Transverse colon (tissue), 3 donors: Measurements from ENCODE around the gene LMO1.

Source experiments
- CTCF ChIP-seq, 5 experiments: fragments of 200-600 bp in 3 of 5; fragments of 450-650 bp in 2 of 5; sonication (generic) in 3 of 5; IDR thresholded peaks; 1 replicate in 2 of 5; 2 replicates in 3 of 5; pipeline ENCODE4 v1.5.1; 2016 to 2017; ENCODE audit warnings: antibody characterized with exemption in 5 of 5, inconsistent platforms in 3 of 5, mild to moderate bottlenecking in 2 of 5, moderate library complexity in 1 of 5
- POLR2A ChIP-seq: fragments of 450-650 bp; IDR thresholded peaks from one replicate; pipeline ENCODE4 v1.6.1; 2016; ENCODE audit warnings: antibody characterized with exemption, mild to moderate bottlenecking, moderate library complexity

- no peak for TF ChIP-seq CTCF (IDR thresholded peaks at IDR 0.05)
- no peak for TF ChIP-seq POLR2A
Measured at GRCh38 chr11:8251616-8252295, 11.9 kb downstream of the LMO1 start.
